Activated CD4-positive, alpha-beta T cell treated with anti-CD3 and anti-CD28 coated beads, Interleukin-2, amount 50 U/mL, for 4 hours (primary cell): Measurements from ENCODE around the gene ERFE.

ENCODE experiments used
- DNase-seq, 2 experiments: peaks; one replicate each; pipeline ENCODE4 v3.0.0-alpha.2; 2020

The ERFE gene

GRCh38 chr2:238157506-238158017, 1.2 kb upstream of the ERFE start:
- no peak for DNase-seq

- DNase-seq = no peak
Measured at GRCh38 chr2:238158018-238158508, 707 bp upstream of the ERFE start.

GRCh38 chr2:238159071-238159539, 335 bp downstream of the ERFE start:
- no peak for DNase-seq

GRCh38 chr2:238159661-238160205, 963 bp downstream of the ERFE start:
- DNase-seq = no peak

- no peak for DNase-seq
Measured at GRCh38 chr2:238160206-238161129, 1.7 kb downstream of the ERFE start.

GRCh38 chr2:238161291-238162051, 2.7 kb downstream of the ERFE start:
- no peak for DNase-seq

- no peak for DNase-seq
Measured at GRCh38 chr2:238162251-238162845, 3.6 kb downstream of the ERFE start.

- no peak for DNase-seq
Measured at GRCh38 chr2:238162846-238163441, 4.2 kb downstream of the ERFE start.

- no peak for DNase-seq
Measured at GRCh38 chr2:238163481-238164198, 4.9 kb downstream of the ERFE start.

GRCh38 chr2:238164906-238165287, 6.1 kb downstream of the ERFE start:
- DNase-seq = no peak

GRCh38 chr2:238165288-238165921, 6.6 kb downstream of the ERFE start:
- DNase-seq = no peak

- no peak for DNase-seq
Measured at GRCh38 chr2:238166391-238167343, 7.9 kb downstream of the ERFE start.

- no peak for DNase-seq
Measured at GRCh38 chr2:238167344-238167715, 8.6 kb downstream of the ERFE start.

- DNase-seq = no peak
Measured at GRCh38 chr2:238167761-238168160, 9.0 kb downstream of the ERFE start.

GRCh38 chr2:238168196-238169047, 9.7 kb downstream of the ERFE start:
- DNase-seq = no peak

GRCh38 chr2:238169048-238169707, 10.4 kb downstream of the ERFE start:
- DNase-seq = no peak

- no peak for DNase-seq
Measured at GRCh38 chr2:238169708-238170251, 11.0 kb downstream of the ERFE start.
